ENCODE measurements around the gene ROPN1L. TPM values are rescaled to one million over a fixed set of nuclear protein-coding genes. Genes with fewer than 3 reads are reported as not detected.
A peak's percentile ranks its signal among the peaks of the same experiment; 100 is the strongest.

The ROPN1L gene
- total and polyA plus RNA-seq, 10 of the 15 experiments (the other 5 are each of a cell fraction or from before 2014, with no cell fraction given) = 0.07 to 0.38 (median 0.22) TPM; not detected in 6

- TF ChIP-seq ELK1 (IDR thresholded peaks at IDR 0.05; ENCODE audit: low read depth, low read length) = no peak
- no peak for TF ChIP-seq POLR2A (IDR thresholded peaks at IDR 0.05; ENCODE audit: low read depth, low read length)
- TF ChIP-seq BCLAF1 (IDR thresholded peaks at IDR 0.05) = no peak
Measured at GRCh38 chr5:10481241-10481935, 39.7 kb downstream of the ROPN1L start (continued).

- SMC1A ChIA-PET (ENCODE audit: uncharacterized antibody, unreplicated experiment) = no interaction called here
- TF ChIP-seq SIX5 (IDR thresholded peaks at IDR 0.05; ENCODE audit: low read depth, low read length, severe bottlenecking) = no peak
- TF ChIP-seq PBX3 (IDR thresholded peaks at IDR 0.05; ENCODE audit: insufficient replicate concordance, low read depth, low read length) = peak; percentile 26
- POLR2A ChIA-PET = no interaction called here
Measured at GRCh38 chr5:10482791-10483530, 41.3 kb downstream of the ROPN1L start.

More at GRCh38 chr5:10482791-10483530, 41.3 kb downstream of the ROPN1L start:
- 62% methylated on average over 12 of the region's 12 CpGs for WGBS (ENCODE audit: insufficient coverage, insufficient replicate concordance, low lambda C conversion rate, missing lambda C conversion rate)
- Histone ChIP-seq H4K20me1 (ENCODE audit: control insufficient read depth, insufficient read depth) (no peaks in the 10 kb centered on the region), H3K9me3 (replicated peaks; ENCODE audit: control insufficient read depth, insufficient read depth, low read length) (no peaks in the 10 kb centered on the region), H3K4me1 (ENCODE audit: control insufficient read depth, insufficient read depth, low read length) (no peaks in the 10 kb centered on the region), H3K27ac (ENCODE audit: control insufficient read depth, insufficient read depth) (no peak overlapping the region), H3K27me3 (replicated peaks in 1 of 2; ENCODE audit: control insufficient read depth in 2 of 2, insufficient read depth in 2 of 2, low read length in 1 of 2) (no peaks in the 10 kb centered on the region), H3K4me2 (ENCODE audit: control insufficient read depth, insufficient read depth) (no peak overlapping the region), H2AFZ (ENCODE audit: control insufficient read depth, low read depth, low read length) (no peak overlapping the region), H3K4me3 (no peak overlapping the region), H3K9ac (ENCODE audit: control insufficient read depth, insufficient read depth, low read length) (no peak overlapping the region), H3K36me3 (ENCODE audit: control insufficient read depth in 2 of 2, insufficient read depth in 2 of 2, low read length in 1 of 2) (no peaks in the 10 kb centered on the region), H3K79me2 (ENCODE audit: control insufficient read depth, insufficient read depth, low read length) (no peaks in the 10 kb centered on the region)
- DNase-seq (ENCODE audit: low read depth, low spot score) (no peak), ATAC-seq (no peak), FAIRE-seq (peak; percentile 41)
- intact Hi-C loops (cut with micrococcal nuclease; ENCODE audit: unreplicated experiment) (no loop called here), in situ Hi-C loops (cut with MboI) (no loop called here)
- BruUV-seq (replicated peaks) = no TSS peak
- RAD21 ChIA-PET (ENCODE audit: unreplicated experiment) = no interaction called here
- CTCF ChIA-PET = no interaction called here

Data from GM12878 (cell line).